HG03460 (cell line): ENCODE results near the gene OR10H1.
"Not testable (repeated sequence)": the region's sequence is repeated elsewhere in the genome, so short reads cannot be mapped to it uniquely, and the experiment has no call there.

Experiments
- ATAC-seq: cut with Tn5 transposase; IDR thresholded peaks from one replicate; pipeline ENCODE4 v1.9.1; 2021; ENCODE audit not compliant: unreplicated experiment

OR10H1 gene

DNA sequence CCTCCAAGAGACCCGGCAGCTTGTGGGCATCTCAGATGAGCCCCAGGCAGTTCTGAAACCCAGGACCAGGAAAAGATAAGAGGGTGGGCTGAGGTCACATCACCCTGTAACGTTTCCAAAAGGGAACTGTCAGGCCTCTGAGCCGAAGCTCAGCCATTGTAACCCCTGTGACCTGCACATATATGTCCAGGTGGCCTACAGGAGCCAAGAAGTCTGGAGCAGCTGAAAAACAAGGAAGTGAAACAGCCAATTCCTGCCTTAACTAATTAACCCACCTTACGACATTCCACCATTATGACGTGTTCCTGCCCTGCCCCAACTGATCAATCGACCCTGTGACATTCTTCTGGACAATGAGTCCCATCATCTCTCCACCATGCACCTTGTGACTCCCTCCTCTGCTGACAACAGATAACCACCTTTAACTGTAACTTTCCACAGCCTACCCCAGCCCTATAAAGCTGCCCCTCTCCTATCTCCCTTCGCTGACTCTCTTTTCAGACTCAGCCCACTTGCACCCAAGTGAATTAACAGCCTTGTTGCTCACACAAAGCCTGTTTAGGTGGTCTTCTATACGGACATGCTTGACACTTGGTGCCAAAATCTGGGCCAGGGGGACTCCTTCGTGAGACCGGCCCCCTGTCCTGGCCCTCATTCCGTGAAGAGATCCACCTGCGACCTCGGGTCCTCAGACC lies 13.3 kb upstream of the OR10H1 start:
- ATAC-seq: not testable (repeated sequence)

DNA sequence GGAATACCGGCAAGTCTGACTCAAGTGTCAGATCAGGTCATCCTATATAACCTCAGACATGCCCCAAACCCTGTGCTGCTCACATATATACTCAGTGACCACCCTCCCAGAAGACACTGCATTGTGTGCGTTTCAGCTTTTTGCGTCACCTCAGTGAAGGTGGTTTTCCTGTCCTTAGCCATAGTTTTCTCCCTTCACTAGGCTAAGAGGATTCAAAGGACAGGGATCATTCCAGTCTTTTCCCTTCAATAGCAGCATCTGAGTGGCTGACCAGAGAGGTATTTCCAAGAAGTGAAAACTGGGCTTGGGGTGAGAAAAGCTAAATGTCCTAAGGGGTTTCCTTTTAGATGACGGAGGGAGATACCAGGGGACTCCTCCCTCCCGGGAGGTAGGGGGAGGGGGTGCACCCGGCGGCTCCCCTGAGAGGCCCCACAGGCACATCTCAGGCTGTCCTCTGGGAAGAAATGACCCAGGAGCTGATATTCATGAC lies 12.7 kb upstream of the OR10H1 start:
- ATAC-seq: no peak

DNA sequence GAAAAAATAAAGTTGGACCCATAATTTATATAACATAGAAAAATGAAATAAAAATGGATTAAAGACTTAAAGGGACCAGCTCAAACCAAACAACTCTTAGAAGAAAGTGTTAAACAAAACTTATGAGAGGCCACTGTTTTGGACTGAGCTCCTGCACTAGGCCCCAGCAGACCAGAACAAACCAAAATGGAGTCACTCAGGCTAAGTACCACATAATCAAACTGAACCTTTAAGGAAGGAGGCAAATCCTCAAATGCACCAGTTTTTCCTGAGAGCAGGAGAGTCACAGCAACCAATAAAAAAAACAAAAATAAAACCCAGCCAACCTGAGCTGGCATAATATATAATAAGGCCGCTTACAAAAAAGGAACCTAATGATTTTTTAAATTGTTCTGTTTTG lies 10.3 kb upstream of the OR10H1 start:
- no peak for ATAC-seq

DNA sequence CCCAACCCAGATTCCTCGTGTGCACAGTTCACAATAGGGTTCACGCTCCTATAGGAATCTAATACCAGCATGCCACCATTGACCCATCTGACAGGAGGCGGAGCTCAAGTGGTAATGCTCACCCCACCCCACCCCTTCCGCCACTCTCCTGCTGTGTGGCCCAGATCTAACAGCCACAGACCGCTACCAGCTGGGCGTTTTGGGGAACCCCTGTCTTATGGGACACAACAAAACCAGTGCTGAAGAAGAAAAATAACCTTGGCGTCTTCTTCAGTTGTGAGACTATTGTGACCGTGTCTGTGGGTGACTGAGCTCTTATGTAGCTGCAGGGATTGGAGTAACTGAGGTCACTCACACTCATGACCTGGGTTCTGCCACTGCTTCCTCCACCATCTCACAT lies 5.2 kb upstream of the OR10H1 start:
- no peak for ATAC-seq

DNA sequence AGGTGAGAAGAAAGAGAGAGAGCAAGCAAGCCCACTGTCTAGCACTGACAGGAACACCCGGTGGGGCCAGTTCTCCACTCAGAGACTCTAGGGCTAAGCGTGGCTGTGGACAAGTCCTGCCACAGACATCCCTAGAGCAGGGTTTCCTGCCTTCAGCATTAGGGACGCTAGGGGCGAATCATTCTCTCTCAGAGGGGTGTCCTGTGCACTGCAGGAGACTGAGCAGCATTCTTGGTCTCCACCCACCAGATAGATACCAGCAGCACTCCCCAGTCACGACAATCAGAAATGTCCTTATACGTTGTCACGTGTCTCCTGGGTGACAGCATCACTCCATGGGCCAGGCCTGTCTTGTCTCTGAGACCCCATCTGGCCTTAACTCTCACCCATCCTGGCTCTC lies 1.5 kb downstream of the OR10H1 start:
- ATAC-seq: no peak

DNA sequence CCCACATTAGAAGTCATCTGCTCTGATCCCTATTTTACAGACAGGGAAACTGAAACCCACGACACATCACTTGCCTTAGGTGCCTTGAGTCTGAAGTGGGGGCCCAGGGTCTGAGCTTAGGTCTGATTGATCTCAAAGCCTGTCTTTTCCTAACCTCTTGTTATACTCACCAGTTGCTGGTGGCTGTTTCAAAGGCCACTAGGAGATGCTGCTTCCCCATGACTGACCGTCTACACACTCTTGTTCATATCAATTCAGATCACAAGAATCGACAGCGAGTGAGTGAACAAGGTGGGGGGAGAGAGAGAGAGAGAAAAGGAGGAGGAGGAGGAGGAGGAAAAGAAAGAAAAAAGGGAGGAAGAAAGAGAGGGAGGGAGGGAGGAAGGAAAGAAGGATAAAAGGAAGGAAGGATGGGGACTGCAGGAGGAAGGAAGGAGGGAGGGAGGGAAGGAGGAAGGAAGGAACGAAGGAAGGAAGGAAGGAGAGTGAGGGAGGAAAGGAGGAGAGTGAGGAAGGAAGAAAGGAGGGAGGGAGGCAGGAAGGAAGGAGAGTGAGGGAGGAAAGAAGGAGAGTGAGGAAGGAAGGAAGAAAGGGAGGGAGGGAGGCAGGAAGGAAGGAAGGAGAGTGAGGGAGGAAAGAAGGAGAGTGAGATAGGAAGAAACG lies 3.3 kb downstream of the OR10H1 start:
- ATAC-seq: no peak

DNA sequence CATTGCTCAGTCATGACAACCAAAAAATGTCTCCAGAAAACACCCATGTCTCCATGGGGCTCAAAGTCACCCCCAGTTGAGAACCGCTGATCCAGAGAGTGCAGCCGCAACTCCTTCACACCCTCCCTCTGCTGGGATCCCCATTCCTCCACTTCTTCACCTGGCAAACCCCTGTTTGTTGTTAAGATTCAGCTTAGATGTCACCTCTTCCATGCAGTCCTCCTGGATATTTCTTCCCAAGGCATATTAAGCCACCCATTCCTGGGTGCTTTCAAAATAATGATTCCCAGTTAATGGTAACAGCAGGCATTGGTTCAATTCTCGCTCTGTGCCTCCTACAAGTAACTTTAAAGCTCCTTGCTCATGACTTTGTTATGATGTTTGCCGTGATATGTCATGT lies 4.0 kb downstream of the OR10H1 start:
- ATAC-seq: no peak

DNA sequence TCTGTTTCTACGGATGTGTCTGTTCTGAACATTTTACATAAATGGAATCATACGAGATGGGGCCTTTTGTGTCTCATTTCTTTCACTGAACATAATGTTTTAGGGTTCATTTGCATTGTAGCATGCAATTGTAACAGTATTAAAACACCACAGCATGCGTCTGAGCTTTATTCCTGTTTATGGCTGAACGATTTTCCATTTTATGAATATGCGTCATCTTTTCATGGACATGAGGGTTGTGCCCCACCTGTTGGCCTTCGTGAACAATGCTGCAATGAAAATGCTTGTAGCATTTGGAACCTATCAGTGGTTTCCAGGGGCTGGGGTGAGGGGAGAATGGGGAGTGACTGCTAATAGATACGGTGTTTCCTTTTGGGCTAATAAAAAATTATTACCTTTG lies 5.1 kb downstream of the OR10H1 start:
- ATAC-seq: no peak

DNA sequence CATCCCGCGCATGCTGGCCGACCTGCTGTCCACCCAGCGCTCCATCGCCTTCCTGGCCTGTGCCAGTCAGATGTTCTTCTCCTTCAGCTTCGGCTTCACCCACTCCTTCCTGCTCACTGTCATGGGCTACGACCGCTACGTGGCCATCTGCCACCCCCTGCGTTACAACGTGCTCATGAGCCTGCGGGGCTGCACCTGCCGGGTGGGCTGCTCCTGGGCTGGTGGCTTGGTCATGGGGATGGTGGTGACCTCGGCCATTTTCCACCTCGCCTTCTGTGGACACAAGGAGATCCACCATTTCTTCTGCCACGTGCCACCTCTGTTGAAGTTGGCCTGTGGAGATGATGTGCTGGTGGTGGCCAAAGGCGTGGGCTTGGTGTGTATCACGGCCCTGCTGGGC lies 21.2 kb downstream of the OR10H1 start:
- not testable (repeated sequence) for ATAC-seq

DNA sequence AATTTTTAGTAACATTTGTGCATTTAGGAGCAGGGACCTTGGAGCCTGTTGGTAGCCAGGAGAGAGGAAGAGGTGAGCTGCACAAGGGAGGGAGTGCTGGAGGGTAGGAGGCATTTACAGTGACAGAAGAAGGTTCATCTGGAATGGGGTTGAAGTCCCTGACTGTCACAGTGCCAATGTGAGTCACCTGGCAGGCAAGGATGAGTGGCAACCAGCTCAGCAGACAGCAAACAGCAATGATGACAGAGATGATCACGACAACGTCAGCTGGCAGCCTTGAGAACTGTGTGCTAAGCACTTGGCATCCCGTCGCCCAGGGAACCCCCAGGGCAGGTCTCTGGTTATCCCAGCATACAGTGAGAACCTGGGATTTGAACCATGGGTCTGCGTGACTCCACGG lies 25.4 kb downstream of the OR10H1 start:
- no peak for ATAC-seq

DNA sequence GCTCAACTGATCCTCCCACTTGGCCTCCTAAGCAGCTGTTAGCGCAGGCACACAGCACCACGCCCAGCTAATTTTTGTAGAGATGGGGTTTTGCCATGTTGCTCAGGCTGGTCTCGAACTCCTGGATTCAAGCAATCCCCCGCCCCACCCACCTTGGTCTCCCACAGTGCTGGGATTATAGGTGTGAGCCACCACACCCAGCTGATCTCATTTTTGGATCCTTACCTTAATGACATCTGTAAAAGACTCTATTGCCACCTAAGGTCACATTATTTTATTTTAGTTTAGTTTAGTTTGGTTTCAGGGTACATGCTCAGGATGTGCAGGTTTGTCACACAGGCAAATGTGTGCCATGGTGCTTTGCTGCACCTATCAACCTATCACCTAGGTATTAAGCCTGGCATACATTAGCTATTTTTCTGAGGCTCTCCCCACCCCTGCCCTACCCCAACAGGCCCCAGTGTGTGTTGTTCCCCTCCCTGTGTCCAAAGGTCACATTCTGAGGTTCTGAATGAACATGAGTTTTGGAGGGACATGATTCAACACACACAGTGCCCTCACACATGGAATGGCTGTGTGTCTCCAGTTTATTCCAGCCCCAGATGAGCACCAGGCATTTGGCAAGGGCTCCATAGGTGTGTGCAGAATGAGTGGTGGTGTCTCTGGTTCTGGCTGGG lies 26.7 kb downstream of the OR10H1 start:
- ATAC-seq: no peak

DNA sequence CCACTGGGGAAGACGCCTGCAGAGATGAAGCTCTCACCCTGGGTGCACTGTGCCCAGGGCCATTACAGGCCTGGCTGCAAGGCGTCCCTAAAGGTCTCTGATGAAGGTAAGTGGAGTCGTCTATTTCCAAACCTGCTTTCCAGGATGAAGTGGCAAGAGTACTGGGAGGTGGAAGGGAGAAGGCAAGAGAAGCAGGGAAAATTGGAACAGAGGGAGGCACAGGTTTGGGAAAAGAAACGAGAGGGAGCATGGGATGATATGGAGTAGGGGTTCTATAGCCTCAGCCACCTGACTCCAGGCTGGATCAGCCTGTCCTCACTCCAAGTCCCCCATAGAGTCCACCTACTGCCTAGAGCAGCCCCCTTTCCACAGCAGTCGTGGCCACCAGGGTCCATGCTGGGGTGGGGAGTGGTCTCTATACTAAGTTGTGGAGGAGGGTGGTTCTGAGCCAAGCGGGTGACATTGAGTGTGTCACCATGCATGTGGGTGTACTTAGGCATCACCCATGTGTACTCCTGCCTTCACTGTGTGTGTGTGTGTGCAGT lies 27.8 kb downstream of the OR10H1 start, which contains the start of gene OR10H5:
Gene OR10H5 (plus strand): TSS at position 51 of the 545 bp plus-strand sequence. CDS start 6,388 bp downstream, outside the sequence.
- ATAC-seq: no peak

DNA sequence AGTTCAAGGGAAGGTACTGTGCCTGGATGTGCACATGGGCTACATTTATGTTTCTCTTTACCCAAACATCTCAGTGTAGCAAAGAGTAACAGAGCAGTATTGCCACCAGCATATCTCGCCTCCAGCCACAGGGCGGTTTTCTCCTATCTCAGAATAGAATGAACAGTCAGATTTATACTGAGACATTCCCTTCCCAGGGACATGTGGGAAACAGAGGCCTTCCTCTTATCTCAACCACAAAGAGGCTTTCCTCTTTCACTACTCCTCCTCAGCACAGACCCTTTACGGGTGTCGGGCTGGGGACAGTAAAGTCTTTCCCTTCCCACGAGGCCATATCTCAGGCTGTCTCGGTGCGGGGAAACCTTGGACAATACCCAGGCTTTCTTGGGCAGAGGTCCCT lies 32.6 kb downstream of the OR10H1 start:
- ATAC-seq: not testable (repeated sequence)

DNA sequence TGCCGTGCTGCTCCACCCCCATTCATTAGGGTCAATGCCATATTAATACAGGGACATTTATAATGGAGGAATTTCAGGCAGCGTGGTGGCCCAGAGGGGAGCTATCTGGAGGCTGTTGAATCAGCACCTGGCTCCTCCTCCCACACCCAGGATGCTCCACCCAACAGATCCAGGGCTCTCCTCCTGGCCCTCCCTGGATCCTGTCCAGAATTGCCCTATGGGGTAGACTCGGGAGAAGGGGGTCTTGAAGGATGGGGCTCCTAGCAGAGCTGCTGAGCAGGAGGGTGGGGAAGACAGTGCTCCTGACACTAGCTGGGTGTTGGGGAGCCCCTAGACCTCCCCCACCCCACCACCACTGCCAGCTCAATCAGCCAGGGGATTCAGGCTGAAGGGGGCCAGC lies 33.3 kb downstream of the OR10H1 start:
- ATAC-seq: no peak

DNA sequence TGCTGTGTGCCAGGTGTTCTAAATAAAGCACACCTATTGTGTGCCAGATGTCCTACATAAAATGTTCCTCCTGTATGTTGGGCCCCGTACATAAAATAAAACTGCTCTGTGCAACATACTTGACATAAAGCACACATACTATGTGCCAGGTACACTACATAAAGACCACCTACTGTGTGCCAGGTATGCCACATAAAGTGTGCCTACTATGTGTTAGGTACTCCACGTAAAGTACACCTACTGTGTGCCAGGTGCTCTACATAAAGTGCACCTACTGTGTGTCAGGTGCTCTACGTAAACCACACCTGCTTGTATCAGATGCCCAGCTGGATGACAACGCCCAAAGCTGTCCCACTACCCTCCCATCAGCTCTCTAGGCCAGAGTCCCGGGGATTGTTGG lies 33.8 kb downstream of the OR10H1 start:
- ATAC-seq: no peak

DNA sequence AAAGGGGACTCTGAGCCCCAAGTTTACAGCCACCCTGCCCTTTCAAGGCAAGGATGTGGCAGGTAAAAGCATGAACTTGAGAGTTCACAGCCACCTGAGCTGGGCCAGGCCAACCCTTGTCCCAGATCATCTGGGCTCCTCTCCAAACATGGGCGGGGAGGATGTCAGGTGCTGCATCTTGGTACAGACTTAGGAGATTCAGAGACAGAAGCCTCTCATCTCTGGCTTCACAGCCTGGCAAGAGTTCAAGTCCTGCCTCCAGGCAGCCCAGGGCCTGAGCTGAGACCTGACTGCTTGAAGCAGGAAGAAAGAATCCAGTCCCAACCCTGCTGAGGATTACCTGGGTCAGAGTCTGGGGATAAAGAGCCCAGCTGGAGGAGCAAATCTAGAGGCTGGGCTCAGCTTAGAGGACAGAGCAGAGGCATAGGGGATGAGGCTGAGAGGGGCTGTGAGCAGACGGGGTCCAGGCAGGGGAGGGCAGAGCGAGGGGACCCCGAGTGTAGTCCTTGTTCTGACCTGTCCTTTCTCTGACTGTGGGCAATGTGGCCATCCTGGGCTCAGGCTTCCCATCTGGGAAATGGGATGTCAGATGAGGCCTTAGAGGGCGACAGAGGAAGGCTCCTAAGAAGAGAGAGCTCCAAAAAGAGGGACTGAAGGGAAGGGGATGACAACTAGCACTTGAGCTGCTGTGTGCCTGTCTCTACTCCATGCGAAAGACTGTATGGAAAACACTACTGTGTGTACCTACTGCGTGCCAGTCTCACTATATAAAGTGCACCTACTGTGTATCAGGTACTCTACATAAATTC lies 34.6 kb downstream of the OR10H1 start:
- no peak for ATAC-seq

DNA sequence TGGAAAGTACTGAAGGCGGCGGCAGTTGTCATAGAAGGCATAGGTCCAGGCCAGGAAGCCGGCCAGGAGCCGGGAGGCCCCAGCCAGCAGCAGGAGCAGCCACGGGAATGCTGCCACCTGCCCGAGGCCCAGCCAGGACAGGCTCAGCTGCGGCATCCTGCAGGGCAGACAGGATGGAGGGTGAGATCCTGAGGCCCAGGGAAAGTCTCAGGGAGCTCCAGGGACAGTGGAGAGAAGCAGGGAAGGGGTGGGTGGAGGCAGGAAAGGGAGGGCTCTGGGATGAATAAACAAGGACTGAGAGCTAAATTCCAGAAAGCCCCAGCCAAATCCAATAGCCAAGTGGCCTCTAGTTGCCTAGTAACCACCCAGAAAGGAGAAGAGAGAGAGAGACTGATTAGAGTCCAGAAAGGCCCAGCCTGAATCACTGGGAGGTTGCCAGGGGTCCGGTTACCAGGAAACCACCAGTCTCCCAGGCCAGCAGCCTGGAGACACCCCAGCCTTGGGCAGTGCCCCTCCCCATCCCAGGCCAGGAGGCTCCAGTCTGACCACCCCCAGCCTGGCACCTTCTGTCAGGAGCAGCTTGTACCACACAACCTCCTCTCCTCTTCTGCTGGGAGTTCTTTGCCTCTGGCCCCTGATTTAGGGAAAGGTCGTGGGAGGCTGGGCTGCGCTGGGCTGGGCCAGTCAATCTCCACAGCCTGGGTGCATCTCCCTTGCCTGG lies 35.5 kb downstream of the OR10H1 start:
- no peak for ATAC-seq

DNA sequence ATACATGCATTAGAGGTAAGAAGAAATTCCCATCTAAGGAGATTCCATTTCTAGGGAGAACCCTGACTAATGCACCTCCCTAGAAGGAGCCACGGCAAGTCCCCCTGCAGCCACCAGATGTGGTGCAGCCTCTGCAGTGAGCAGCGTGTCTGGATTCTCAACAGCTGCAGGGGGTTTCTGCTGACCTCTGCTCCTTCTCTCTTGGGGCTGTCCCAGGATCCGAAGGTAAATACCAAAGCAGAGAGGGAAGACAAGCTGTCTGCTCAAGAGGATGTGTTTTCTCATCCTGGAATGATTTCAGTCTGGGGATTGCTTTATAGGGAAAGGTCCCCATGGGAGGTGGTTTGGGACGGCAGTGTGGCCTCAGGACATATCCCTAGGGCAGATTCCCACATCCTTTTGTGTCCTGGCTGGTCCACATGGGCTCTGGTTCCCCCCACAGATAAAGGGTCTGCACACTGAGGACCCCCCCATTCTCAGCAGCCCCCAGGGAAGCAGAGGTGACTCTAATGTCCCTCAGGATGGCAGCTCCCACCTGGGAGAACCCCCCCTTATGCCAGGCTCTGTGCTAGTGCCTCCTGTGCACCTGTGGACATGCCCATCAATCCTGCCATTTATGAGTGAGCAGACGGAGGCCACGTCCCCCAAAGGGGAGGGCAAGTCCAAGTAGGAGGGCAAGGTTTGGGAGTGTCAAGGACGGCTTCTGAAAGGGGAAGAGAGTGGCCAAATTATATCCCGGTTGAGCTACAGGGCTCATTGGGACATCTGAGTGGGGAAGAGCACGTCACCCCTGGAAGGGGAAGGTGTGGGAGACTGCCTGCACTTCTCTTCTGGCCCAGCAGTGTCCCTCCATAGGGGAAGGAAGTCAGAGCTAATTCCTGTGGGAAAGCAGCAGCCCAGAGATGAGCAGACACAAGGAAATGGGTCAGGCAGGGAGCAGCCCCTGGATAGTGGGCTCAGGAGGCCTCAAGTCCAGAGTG lies 38.2 kb downstream of the OR10H1 start:
- no peak for ATAC-seq

DNA sequence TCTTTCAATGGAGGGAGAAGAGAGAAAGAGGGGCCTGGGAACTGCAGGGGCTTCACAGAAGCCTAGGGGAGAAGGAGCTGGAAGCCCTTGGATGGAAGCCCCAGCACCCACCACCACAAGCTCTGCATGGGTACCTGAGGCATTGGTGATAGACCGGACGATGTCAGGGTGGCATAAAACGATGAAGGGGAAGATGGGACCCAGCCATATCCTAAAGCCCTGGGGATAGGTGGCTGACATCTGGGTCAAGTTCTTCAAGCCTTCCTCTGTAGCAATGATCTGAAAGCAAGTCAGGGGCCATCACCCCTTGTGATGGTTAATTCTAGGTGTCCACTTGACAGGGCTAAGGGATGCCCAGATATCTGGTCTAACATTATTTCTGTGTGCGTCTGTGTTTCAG lies 39.2 kb downstream of the OR10H1 start:
- ATAC-seq: no peak
